Heart right ventricle (tissue), 16 donors: ENCODE results near the gene SMAP2. TPM values are rescaled to one million over a fixed set of nuclear protein-coding genes. Genes with fewer than 3 reads are reported as not detected.
A peak's percentile ranks its signal among the peaks of the same experiment; 100 is the strongest.

Experiments used
- ATAC-seq, 8 donors: fragments of 200-7000 bp; cut with Tn5 transposase; one replicate each; pipeline ENCODE4 v1.9.1; 2020; ENCODE audit warnings: mild to moderate bottlenecking in 8 of 8, moderate library complexity in 8 of 8, moderate number of reproducible peaks in 1 of 8
- DNase-seq, 2 donors: peaks; one replicate each; pipeline ENCODE4 v3.0.0-alpha.2; 2020
- H3K27ac ChIP-seq, 10 donors: fragments of 200-600 bp; sonication (generic) in 2 of 10; one replicate each; pipeline versions ENCODE4 v1.5.0 to v1.8.0; 2020 to 2022; ENCODE audit warnings: mild to moderate bottlenecking in 3 of 10
- H3K27me3 ChIP-seq, 7 donors: fragments of 200-600 bp; one replicate each; pipeline ENCODE4 v1.8.0; 2021 to 2022; ENCODE audit warnings: mild to moderate bottlenecking in 2 of 7
- H3K36me3 ChIP-seq, 9 donors: fragments of 200-600 bp; sonication (generic) in 1 of 9; one replicate each; pipeline versions ENCODE4 v1.5.0 to v1.8.0; 2020 to 2022; ENCODE audit warnings: mild to moderate bottlenecking in 2 of 9
- H3K4me1 ChIP-seq, 9 donors: fragments of 200-600 bp; sonication (generic) in 1 of 9; one replicate each; pipeline versions ENCODE4 v1.5.0 to v1.8.0; 2020 to 2022; ENCODE audit warnings: mild to moderate bottlenecking in 4 of 9
- H3K4me3 ChIP-seq, 10 donors: fragments of 200-600 bp; sonication (generic) in 2 of 10; one replicate each; pipeline versions ENCODE4 v1.5.0 to v1.8.0; 2020 to 2022; ENCODE audit warnings: mild to moderate bottlenecking in 7 of 10, moderate library complexity in 2 of 10
- H3K9me3 ChIP-seq, 11 donors: fragments of 200-600 bp in 10 of 11; sonication (generic) in 2 of 11; one replicate each; pipeline versions ENCODE4 v1.5.0 to v1.8.0; 2013 to 2022; ENCODE audit warnings: mild to moderate bottlenecking in 2 of 11, control low read depth in 1 of 11, moderate library complexity in 1 of 11
- CTCF ChIP-seq, 9 donors: fragments of 200-600 bp; sonication (generic) in 2 of 9; IDR thresholded peaks; one replicate each; pipeline versions ENCODE4 v1.5.0 to v1.8.0; 2021 to 2022; ENCODE audit warnings: antibody characterized with exemption in 9 of 9, mild to moderate bottlenecking in 5 of 9, moderate library complexity in 1 of 9
- WGBS, 2 donors: extraction: QIAGEN DNeasy Blood & Tissue Kit; methylation state at CpG; one replicate each; pipeline ENCODE4 v1.1.7; 2013; ENCODE audit warnings: inconsistent platforms in 1 of 2; 5-methylcytosine and 5-hydroxymethylcytosine counted together
- intact Hi-C, 10 donors: fragments of 100-400 bp; cut with DNase I; formaldehyde crosslinking; loops; one replicate each; pipeline versions ENCODE4 v1.11.1 to v1.14.2; 2022
- polyA plus RNA-seq, 2 donors: library from polyadenylated mRNA; stranded (reverse); fragments of 200-250 nt; gene quantifications; one replicate each; pipeline ENCODE4 v1.2.3, GENCODE V29; 2013
- total RNA-seq, 10 donors: library from RNA; stranded (reverse); fragmentation: NEBNext Ultra II Directional in 3 of 10; extraction: Animal tissue kit (Norgen Biotek cat#: 25700) in 3 of 10; gene quantifications; one replicate each; pipeline versions ENCODE4 v1.2.1 to v1.2.4, GENCODE V29; 2021 to 2023
- donor health status: Arrhythmogenic right ventricular cardiomyopathy.
- donor health status: ischemic (EF 13 %, LVEDD 7.1; RV severe dilation, severe dysfunction).
- donor health status: healthy with polysubstance abuse.
- donor health status: DM: no; HTN: yes; CAD: no.
- donor health status: DM: no; HTN: no; CAD: no.
- donor health status: ischemic (EF 25% LVEDD 6.9; RV normal size, moderate dysfunction).
- donor health status: ischemic (EF 25% LVEDD 5.7; RV mildly dilated, moderate dysfunction).
- donor health status: healthy.
- donor health status: DM: yes; HTN: yes; CAD: no.
- donor health status: Ischemic cardiomyopathy.
- donor health status: ischemic (EF 35%, LVEDD 5.7; RV mildly dilated, moderate dysfunction).
- donor health status: nonischemic (EF 11% LVEDD 7.7; RV severe dilation, severe dysfunction).
- donor health status: DM: yes; HTN: yes; CAD: no.
- donor health status: PGD.
- donor health status: ischemic (EF 29% LVEDD 5.4; RV normal size, mild dysfunction).
- donor health status: nonischemic (EF 23%, LVEDD 6.1; RV moderate dilation, normal function).

SMAP2 gene
- total and polyA plus RNA-seq, 12 donors: 9.4 to 29.8 (median 12.4) TPM

- intact Hi-C loops: no loop called here
- ATAC-seq: peak in 1 of 8 donors; percentile 37
- 62 to 66% methylated on average over 5 of the region's 5 CpGs for WGBS, 2 donors
- no peaks in the 10 kb centered on the region for H3K9me3 ChIP-seq
- TF ChIP-seq CTCF (IDR thresholded peaks at IDR 0.05): no peak
- H3K27me3 ChIP-seq: no peaks in the 10 kb centered on the region
- H3K4me3 ChIP-seq: no peak overlapping the region
- peaks cover 0 to 15% (median 9%) of the 10 kb centered on the region in 9 donors for H3K4me1 ChIP-seq
- H3K27ac ChIP-seq: no peak overlapping the region
- H3K36me3 ChIP-seq: peaks cover 0 to 99% (median 9%) of the 10 kb centered on the region in 9 donors
- DNase-seq: no peak
Observed at GRCh38 chr1:40411294-40411693, 37.8 kb downstream of the SMAP2 start.

GRCh38 chr1:40411843-40412242 lies 38.3 kb downstream of the SMAP2 start:
- Histone ChIP-seq H3K27ac (no peak overlapping the region), H3K36me3 (peaks cover 0 to 99% (median 12%) of the 10 kb centered on the region in 9 donors), H3K4me1 (peaks cover 0 to 15% (median 9%) of the 10 kb centered on the region in 9 donors), H3K4me3 (no peak overlapping the region), H3K27me3 (no peaks in the 10 kb centered on the region), H3K9me3 (no peaks in the 10 kb centered on the region)
- intact Hi-C loops: no loop called here
- ATAC-seq (no peak), DNase-seq (no peak)
- 71 to 98% methylated on average over 2 of the region's 2 CpGs for WGBS, 2 donors
- no peak for TF ChIP-seq CTCF (IDR thresholded peaks at IDR 0.05)

GRCh38 chr1:40413527-40414252 lies 40.2 kb downstream of the SMAP2 start:
- intact Hi-C loops: no loop called here
- H3K4me1 ChIP-seq: peaks cover 0 to 15% (median 9%) of the 10 kb centered on the region in 9 donors
- H3K27ac ChIP-seq: no peak overlapping the region
- WGBS, 2 donors: 94 to 96% methylated on average over 6 of the region's 6 CpGs
- H3K36me3 ChIP-seq: peaks cover 0 to 99% (median 18%) of the 10 kb centered on the region in 9 donors
- no peak for DNase-seq
- no peak for TF ChIP-seq CTCF (IDR thresholded peaks at IDR 0.05)
- H3K9me3 ChIP-seq: no peaks in the 10 kb centered on the region
- no peak overlapping the region for H3K4me3 ChIP-seq
- H3K27me3 ChIP-seq: no peaks in the 10 kb centered on the region
- no peak for ATAC-seq

- no peak for ATAC-seq
- no peak for TF ChIP-seq CTCF (IDR thresholded peaks at IDR 0.05)
Observed at GRCh38 chr1:40414331-40414730, 40.8 kb downstream of the SMAP2 start.

More at GRCh38 chr1:40414331-40414730, 40.8 kb downstream of the SMAP2 start:
- no peaks in the 10 kb centered on the region for H3K27me3 ChIP-seq
- intact Hi-C loops: no loop called here
- 92 to 96% methylated on average over 3 of the region's 3 CpGs for WGBS, 2 donors
- peaks cover 0 to 99% (median 20%) of the 10 kb centered on the region in 9 donors for H3K36me3 ChIP-seq
- no peak overlapping the region for H3K27ac ChIP-seq
- no peak for DNase-seq
- no peaks in the 10 kb centered on the region for H3K9me3 ChIP-seq
- no peak overlapping the region for H3K4me3 ChIP-seq
- H3K4me1 ChIP-seq: peaks cover 0 to 15% (median 9%) of the 10 kb centered on the region in 9 donors
